ENCODE measurements around the gene NGEF.

DNA sequence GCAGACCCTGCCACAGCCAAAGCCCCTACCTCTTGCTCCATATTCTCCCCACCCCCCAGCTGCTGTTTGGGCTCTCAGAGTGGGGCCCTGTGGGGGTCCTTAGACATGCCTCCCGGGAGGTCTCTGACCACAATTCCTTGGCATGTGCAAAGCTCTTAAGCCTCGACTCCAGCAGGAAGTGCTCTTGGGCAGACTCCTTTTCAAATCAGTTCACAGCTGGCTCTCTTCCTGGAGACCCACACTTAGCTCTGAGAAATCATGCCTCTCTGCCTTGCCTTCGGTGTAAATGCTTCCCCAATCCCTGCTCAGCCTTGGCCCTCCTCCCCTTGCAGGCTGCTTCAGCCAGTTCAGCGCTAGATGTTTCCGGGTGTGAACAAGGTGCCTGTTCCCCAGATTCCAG is 46.9 kb downstream of the NGEF start:
- TF ChIP-seq SIN3A (IDR thresholded peaks at IDR 0.05; ENCODE audit: borderline replicate concordance, insufficient read depth, low read length) = no peak
- TF ChIP-seq TAF1 (IDR thresholded peaks at IDR 0.05; ENCODE audit: borderline replicate concordance, insufficient read depth, low read length) = no peak
- TF ChIP-seq POLR2AphosphoS5 (IDR thresholded peaks at IDR 0.05; ENCODE audit: low read depth, low read length) = no peak
- TF ChIP-seq, protein P1, sequence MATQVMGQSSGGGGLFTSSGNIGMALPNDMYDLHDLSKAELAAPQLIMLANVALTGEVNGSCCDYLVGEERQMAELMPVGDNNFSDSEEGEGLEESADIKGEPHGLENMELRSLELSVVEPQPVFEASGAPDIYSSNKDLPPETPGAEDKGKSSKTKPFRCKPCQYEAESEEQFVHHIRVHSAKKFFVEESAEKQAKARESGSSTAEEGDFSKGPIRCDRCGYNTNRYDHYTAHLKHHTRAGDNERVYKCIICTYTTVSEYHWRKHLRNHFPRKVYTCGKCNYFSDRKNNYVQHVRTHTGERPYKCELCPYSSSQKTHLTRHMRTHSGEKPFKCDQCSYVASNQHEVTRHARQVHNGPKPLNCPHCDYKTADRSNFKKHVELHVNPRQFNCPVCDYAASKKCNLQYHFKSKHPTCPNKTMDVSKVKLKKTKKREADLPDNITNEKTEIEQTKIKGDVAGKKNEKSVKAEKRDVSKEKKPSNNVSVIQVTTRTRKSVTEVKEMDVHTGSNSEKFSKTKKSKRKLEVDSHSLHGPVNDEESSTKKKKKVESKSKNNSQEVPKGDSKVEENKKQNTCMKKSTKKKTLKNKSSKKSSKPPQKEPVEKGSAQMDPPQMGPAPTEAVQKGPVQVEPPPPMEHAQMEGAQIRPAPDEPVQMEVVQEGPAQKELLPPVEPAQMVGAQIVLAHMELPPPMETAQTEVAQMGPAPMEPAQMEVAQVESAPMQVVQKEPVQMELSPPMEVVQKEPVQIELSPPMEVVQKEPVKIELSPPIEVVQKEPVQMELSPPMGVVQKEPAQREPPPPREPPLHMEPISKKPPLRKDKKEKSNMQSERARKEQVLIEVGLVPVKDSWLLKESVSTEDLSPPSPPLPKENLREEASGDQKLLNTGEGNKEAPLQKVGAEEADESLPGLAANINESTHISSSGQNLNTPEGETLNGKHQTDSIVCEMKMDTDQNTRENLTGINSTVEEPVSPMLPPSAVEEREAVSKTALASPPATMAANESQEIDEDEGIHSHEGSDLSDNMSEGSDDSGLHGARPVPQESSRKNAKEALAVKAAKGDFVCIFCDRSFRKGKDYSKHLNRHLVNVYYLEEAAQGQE (IDR thresholded peaks at IDR 0.05; ENCODE audit: insufficient read depth in 1 of 2, low read depth in 2 of 2, low read length in 2 of 2) = no peak
